ENCODE data around the gene DUSP1. TPM values are rescaled to one million over a fixed set of nuclear protein-coding genes. Genes with fewer than 3 reads are reported as not detected.

Gene DUSP1
- total RNA-seq, 1 donor: 3,538 TPM

- Histone ChIP-seq H3K27me3 (ENCODE audit: insufficient read depth, low read length) (no peaks in the 10 kb centered on the region), H3K4me1 (ENCODE audit: insufficient read depth, low read length) (peaks cover 54% of the 10 kb centered on the region), H3K9me3 (ENCODE audit: low read depth, low read length) (no peaks in the 10 kb centered on the region), H3K4me3 (ENCODE audit: low read length) (peak overlapping the region; percentile 29)
Measured at GRCh38 chr5:172764861-172765765, 5.9 kb downstream of the DUSP1 start.

GRCh38 chr5:172763120-172763464 is 7.9 kb downstream of the DUSP1 start:
- Histone ChIP-seq H3K9me3 (ENCODE audit: low read depth, low read length) (no peaks in the 10 kb centered on the region), H3K4me3 (ENCODE audit: low read length) (no peak overlapping the region), H3K27me3 (ENCODE audit: insufficient read depth, low read length) (no peaks in the 10 kb centered on the region), H3K4me1 (ENCODE audit: insufficient read depth, low read length) (peaks cover 36% of the 10 kb centered on the region)

- Histone ChIP-seq H3K27me3 (ENCODE audit: insufficient read depth, low read length) (no peaks in the 10 kb centered on the region), H3K9me3 (ENCODE audit: low read depth, low read length) (no peaks in the 10 kb centered on the region), H3K4me1 (ENCODE audit: insufficient read depth, low read length) (peaks cover 32% of the 10 kb centered on the region), H3K4me3 (ENCODE audit: low read length) (no peak overlapping the region)
Measured at GRCh38 chr5:172762214-172763119, 8.5 kb downstream of the DUSP1 start.

- H3K4me3 ChIP-seq (ENCODE audit: low read length): no peak overlapping the region
- no peaks in the 10 kb centered on the region for H3K27me3 ChIP-seq (ENCODE audit: insufficient read depth, low read length)
- H3K4me1 ChIP-seq (ENCODE audit: insufficient read depth, low read length): peaks cover 23% of the 10 kb centered on the region
- H3K9me3 ChIP-seq (ENCODE audit: low read depth, low read length): no peaks in the 10 kb centered on the region
Measured at GRCh38 chr5:172760959-172761358, 10.0 kb downstream of the DUSP1 start.

GRCh38 chr5:172760136-172760535 is 10.9 kb downstream of the DUSP1 start:
- no peaks in the 10 kb centered on the region for H3K27me3 ChIP-seq (ENCODE audit: insufficient read depth, low read length)
- H3K4me1 ChIP-seq (ENCODE audit: insufficient read depth, low read length): peaks cover 17% of the 10 kb centered on the region
- H3K4me3 ChIP-seq (ENCODE audit: low read length): no peak overlapping the region
- no peaks in the 10 kb centered on the region for H3K9me3 ChIP-seq (ENCODE audit: low read depth, low read length)

- Histone ChIP-seq H3K4me1 (ENCODE audit: insufficient read depth, low read length) (peaks cover 4% of the 10 kb centered on the region), H3K9me3 (ENCODE audit: low read depth, low read length) (no peaks in the 10 kb centered on the region), H3K4me3 (ENCODE audit: low read length) (no peak overlapping the region), H3K27me3 (ENCODE audit: insufficient read depth, low read length) (no peaks in the 10 kb centered on the region)
Measured at GRCh38 chr5:172758834-172759149, 12.2 kb downstream of the DUSP1 start.

- Histone ChIP-seq H3K4me3 (ENCODE audit: low read length) (no peak overlapping the region), H3K27me3 (ENCODE audit: insufficient read depth, low read length) (no peaks in the 10 kb centered on the region), H3K9me3 (ENCODE audit: low read depth, low read length) (no peaks in the 10 kb centered on the region), H3K4me1 (ENCODE audit: insufficient read depth, low read length) (no peaks in the 10 kb centered on the region)
Measured at GRCh38 chr5:172758077-172758833, 12.7 kb downstream of the DUSP1 start.

GRCh38 chr5:172757394-172758010 is 13.5 kb downstream of the DUSP1 start:
- H3K4me1 ChIP-seq (ENCODE audit: insufficient read depth, low read length): no peaks in the 10 kb centered on the region
- H3K4me3 ChIP-seq (ENCODE audit: low read length): no peak overlapping the region
- no peaks in the 10 kb centered on the region for H3K9me3 ChIP-seq (ENCODE audit: low read depth, low read length)
- H3K27me3 ChIP-seq (ENCODE audit: insufficient read depth, low read length): no peaks in the 10 kb centered on the region

- no peak overlapping the region for H3K4me3 ChIP-seq (ENCODE audit: low read length)
- no peaks in the 10 kb centered on the region for H3K27me3 ChIP-seq (ENCODE audit: insufficient read depth, low read length)
- no peaks in the 10 kb centered on the region for H3K4me1 ChIP-seq (ENCODE audit: insufficient read depth, low read length)
- H3K9me3 ChIP-seq (ENCODE audit: low read depth, low read length): no peaks in the 10 kb centered on the region
Measured at GRCh38 chr5:172756764-172757393, 14.1 kb downstream of the DUSP1 start.

GRCh38 chr5:172754596-172755356 is 16.2 kb downstream of the DUSP1 start:
- Histone ChIP-seq H3K27me3 (ENCODE audit: insufficient read depth, low read length) (no peaks in the 10 kb centered on the region), H3K4me1 (ENCODE audit: insufficient read depth, low read length) (peaks cover 6% of the 10 kb centered on the region), H3K4me3 (ENCODE audit: low read length) (no peak overlapping the region), H3K9me3 (ENCODE audit: low read depth, low read length) (no peaks in the 10 kb centered on the region)

- H3K27me3 ChIP-seq (ENCODE audit: insufficient read depth, low read length): no peaks in the 10 kb centered on the region
- no peaks in the 10 kb centered on the region for H3K9me3 ChIP-seq (ENCODE audit: low read depth, low read length)
- no peak overlapping the region for H3K4me3 ChIP-seq (ENCODE audit: low read length)
- H3K4me1 ChIP-seq (ENCODE audit: insufficient read depth, low read length): peaks cover 6% of the 10 kb centered on the region
Measured at GRCh38 chr5:172753101-172753500, 17.9 kb downstream of the DUSP1 start.

GRCh38 chr5:172751761-172752510 is 19.1 kb downstream of the DUSP1 start:
- Histone ChIP-seq H3K4me1 (ENCODE audit: insufficient read depth, low read length) (peaks cover 6% of the 10 kb centered on the region), H3K27me3 (ENCODE audit: insufficient read depth, low read length) (no peaks in the 10 kb centered on the region), H3K4me3 (ENCODE audit: low read length) (no peak overlapping the region), H3K9me3 (ENCODE audit: low read depth, low read length) (no peaks in the 10 kb centered on the region)

Measured in mononuclear cell (primary cell).